A549 (cell line): ENCODE results near the gene RENBP. TPM values are rescaled to one million over a fixed set of nuclear protein-coding genes. Genes with fewer than 3 reads are reported as not detected.

Experiments used
- ATAC-seq, 2 experiments: fragments of 200-7000 bp in 1 of 2; fragments of >200 bp in 1 of 2; cut with Nextera tagmentation in 1 of 2; cut with Tn5 transposase in 1 of 2; 3 replicates each; pipeline versions ENCODE4 v1.8.0 to v1.9.1; 2018 to 2020; ENCODE audit warnings: mild to moderate bottlenecking in 1 of 2, moderate library complexity in 1 of 2
- CTCF ChIA-PET: fragments of 300-600 bp; sonication (Branson Sonifier 250); formaldehyde crosslinking; extraction: SDS; loops from one replicate; lab custom pipeline; 2021; ENCODE audit warnings: antibody characterized with exemption, inconsistent platforms; lab: Yijun Ruan, JAX
- POLR2A ChIA-PET: fragments of 350-600 bp; formaldehyde crosslinking; extraction: SDS; loops from one replicate; lab custom pipeline; 2021; ENCODE audit warnings: antibody characterized with exemption, inconsistent platforms; lab: Yijun Ruan, JAX
- DNase-seq, 2 experiments: peaks; one replicate each; pipeline versions ENCODE4 v3.0.0 to v3.0.0-alpha.2; 2011 to 2016; ENCODE audit warnings: low read depth in 1 of 2, low spot score in 1 of 2
- FAIRE-seq: peaks from 2 replicates; lab custom pipeline; 2011; peaks lifted over from hg19 to GRCh38; lab: Jason Lieb, UNC
- H3K27ac ChIP-seq, 2 experiments: fragments of >200 bp; sonication (Bioruptor Twin); formaldehyde crosslinking; 3 replicates each; pipeline ENCODE4 v1.5.1; 2016 to 2017
- H3K4me1 ChIP-seq: fragments of >200 bp; sonication (Bioruptor Twin); formaldehyde crosslinking; 3 replicates; pipeline ENCODE4 v1.6.1; 2016
- H3K4me2 ChIP-seq: fragments of >200 bp; sonication (Bioruptor Twin); formaldehyde crosslinking; 3 replicates; pipeline ENCODE4 v1.6.1; 2016
- H3K4me3 ChIP-seq: fragments of >200 bp; sonication (Bioruptor Twin); formaldehyde crosslinking; 3 replicates; pipeline ENCODE4 v1.5.1; 2016
- H3K9me3 ChIP-seq: fragments of >200 bp; sonication (Bioruptor Twin); formaldehyde crosslinking; 3 replicates; pipeline ENCODE4 v1.6.1; 2016
- CBX2 ChIP-seq: fragments of 200-600 bp; sonication (generic); IDR thresholded peaks from 2 replicates; pipeline ENCODE4 v1.6.1; 2016; ENCODE audit warnings: low read depth, mild to moderate bottlenecking, borderline replicate concordance
- EP300 ChIP-seq, 2 experiments: fragments of >200 bp; sonication (Bioruptor Twin); formaldehyde crosslinking; IDR thresholded peaks; 2 replicates in 1 of 2; 3 replicates in 1 of 2; pipeline ENCODE4 v1.6.1; 2016 to 2017
- FOSB ChIP-seq: fragments of 250-450 bp; sonication (Bioruptor Pico); IDR thresholded peaks from 2 replicates; pipeline ENCODE4 v1.5.0; 2020; ENCODE audit warnings: mild to moderate bottlenecking, moderate library complexity
- FOSL2 ChIP-seq, 2 experiments: fragments of 450-650 bp in 1 of 2; fragments of >200 bp in 1 of 2; sonication (Bioruptor Twin) in 1 of 2; formaldehyde crosslinking; IDR thresholded peaks; 2 replicates each; pipeline versions ENCODE4 v1.5.0 to v1.6.1; 2016 to 2020; ENCODE audit warnings: mild to moderate bottlenecking in 1 of 2, moderate library complexity in 1 of 2
- HDAC2 ChIP-seq: fragments of 200-600 bp; sonication (generic); IDR thresholded peaks from 2 replicates; pipeline ENCODE4 v1.6.1; 2016
- HOXA7 ChIP-seq: fragments of 250-450 bp; sonication (Bioruptor Pico); IDR thresholded peaks from 2 replicates; pipeline ENCODE4 v1.5.0; 2020; ENCODE audit warnings: mild to moderate bottlenecking, moderate library complexity
- JUNB ChIP-seq: fragments of >200 bp; sonication (Bioruptor Twin); formaldehyde crosslinking; IDR thresholded peaks from 2 replicates; pipeline ENCODE4 v1.6.1; 2016
- NPAS2 ChIP-seq: fragments of 250-450 bp; sonication (Bioruptor Pico); IDR thresholded peaks from 2 replicates; pipeline ENCODE4 v1.8.0; 2022; ENCODE audit warnings: mild to moderate bottlenecking, moderate library complexity, borderline replicate concordance
- NR3C1 ChIP-seq: fragments of >200 bp; sonication (Bioruptor Twin); formaldehyde crosslinking; IDR thresholded peaks from 3 replicates; pipeline ENCODE4 v1.6.1; 2017
- PHF8 ChIP-seq: fragments of 200-600 bp; sonication (generic); IDR thresholded peaks from 2 replicates; pipeline ENCODE4 v1.6.1; 2016; ENCODE audit warnings: low read depth, mild to moderate bottlenecking, antibody characterized with exemption, moderate library complexity, borderline replicate concordance
- RAD21 ChIP-seq, 2 experiments: fragments of >200 bp in 1 of 2; sonication (Bioruptor Twin) in 1 of 2; formaldehyde crosslinking in 1 of 2; IDR thresholded peaks in 1 of 2; conservative IDR thresholded peaks in 1 of 2; 2 replicates in 1 of 2; 3 replicates in 1 of 2; pipeline ENCODE4 v1.6.1; 2012 to 2018; ENCODE audit warnings: inconsistent platforms in 1 of 2
- RCOR1 ChIP-seq: fragments of 150-350 bp; IDR thresholded peaks from 2 replicates; pipeline ENCODE4 v1.6.1; 2014; ENCODE audit warnings: antibody characterized with exemption, low read length, low read depth
- REST ChIP-seq: fragments of 200-600 bp; sonication (generic); IDR thresholded peaks from 2 replicates; pipeline ENCODE4 v1.6.1; 2016; ENCODE audit warnings: antibody characterized with exemption, mild to moderate bottlenecking, moderate library complexity
- RFX5 ChIP-seq: fragments of 450-650 bp; IDR thresholded peaks from 2 replicates; pipeline ENCODE4 v1.7.1; 2014; ENCODE audit warnings: antibody characterized with exemption, mild to moderate bottlenecking, moderate library complexity
- SMC3 ChIP-seq: fragments of >200 bp; sonication (Bioruptor Twin); formaldehyde crosslinking; IDR thresholded peaks from 3 replicates; pipeline ENCODE4 v1.6.1; 2018; ENCODE audit warnings: inconsistent platforms
- SREBF2 ChIP-seq: fragments of 450-650 bp; IDR thresholded peaks from 2 replicates; pipeline ENCODE4 v1.6.1; 2014; ENCODE audit warnings: mild to moderate bottlenecking, moderate library complexity
- USF2 ChIP-seq: fragments of 450-650 bp; IDR thresholded peaks from 2 replicates; pipeline ENCODE4 v1.6.1; 2014; ENCODE audit warnings: antibody characterized with exemption
- ZC3H11A ChIP-seq: fragments of 450-650 bp; IDR thresholded peaks from 2 replicates; pipeline ENCODE4 v1.6.1; 2014; ENCODE audit warnings: antibody characterized with exemption, mild to moderate bottlenecking
- ZSCAN20 ChIP-seq: fragments of 250-450 bp; sonication (Bioruptor Pico); IDR thresholded peaks from 2 replicates; pipeline ENCODE4 v1.8.0; 2022; ENCODE audit warnings: mild to moderate bottlenecking, moderate library complexity
- WGBS: methylation state at CpG from one replicate; pipeline ENCODE4 v1.1.6; 2017; ENCODE audit errors: missing lambda C conversion rate; 5-methylcytosine and 5-hydroxymethylcytosine counted together
- polyA plus RNA-seq, 4 experiments: library from polyadenylated mRNA; depleted of rRNA in 3 of 4; stranded (reverse); fragments of >200 nt; fragmentation: RNase III in 1 of 4; extraction: RNeasy Plus Mini Kit Qiagen cat#74134 plus additional on column Dnase treatment in 1 of 4; gene quantifications; 2 replicates in 3 of 4; 3 replicates in 1 of 4; pipeline ENCODE4 v1.2.3, GENCODE V29; 2011 to 2017

RENBP gene
- polyA plus RNA-seq, 2 of the 4 experiments (the other 2 are of a cell fraction): not detected

GRCh38 chrX:153938226-153938786, 6.1 kb downstream of the RENBP start:
- no peak overlapping the region for H3K27ac ChIP-seq
- H3K4me2 ChIP-seq: no peak overlapping the region
- ChIA-PET POLR2A (no interaction called here), CTCF (interaction anchor here (0.6 to 25.1 kb wide), 5 partner anchors 7 to 175 kb away, joined by 3 to 363 read pairs (median 4); partner anchors contain the start of genes ARHGAP4, NAA10 and RENBP)
- TF ChIP-seq ZSCAN20 (CRISPR knock-in tag) (no peak), NR3C1 (no peak), RCOR1 (no peak), RFX5 (no peak), SMC3 (no peak), FOSB (CRISPR knock-in tag) (no peak), HOXA7 (no peak), JUNB (no peak), SREBF2 (no peak), CBX2 (no peak), PHF8 (no peak), EP300 (IDR thresholded peaks at IDR 0.05) (no peak), FOSL2 (IDR thresholded peaks at IDR 0.05) (no peak), FOSL2 (CRISPR knock-in tag; IDR thresholded peaks at IDR 0.05) (no peak), NPAS2 (CRISPR knock-in tag) (no peak), HDAC2 (no peak), USF2 (no peak), RAD21 (conservative IDR thresholded peaks at IDR 0.05 in 1 of 2, IDR thresholded peaks at IDR 0.05 in 1 of 2) (no peak), REST (no peak)
- ATAC-seq (no peak), FAIRE-seq (peak; percentile 86), DNase-seq (no peak)
- 68% methylated on average over 10 of the region's 10 CpGs for WGBS
- H3K9me3 ChIP-seq: no peaks in the 10 kb centered on the region
- H3K4me1 ChIP-seq: peaks cover 5% of the 10 kb centered on the region; the same call in 1 of the 3 replicates
- no peak overlapping the region for H3K4me3 ChIP-seq

- Histone ChIP-seq H3K4me2 (no peak overlapping the region), H3K27ac (no peak overlapping the region)
- TF ChIP-seq ZC3H11A: peak; percentile 87
- no peak for TF ChIP-seq HDAC2
- TF ChIP-seq, all 56 proteins: peak for 1
- H3K4me3 ChIP-seq: no peak overlapping the region
- FAIRE-seq (no peak), DNase-seq (no peak), ATAC-seq (no peak)
- peaks cover 9% of the 10 kb centered on the region; the same call in 1 of the 3 replicates for H3K4me1 ChIP-seq
- POLR2A ChIA-PET: interaction anchor here (1.5 kb wide), 1 partner anchor 9 kb away, joined by 6 read pairs; no protein-coding TSS in a partner anchor
- CTCF ChIA-PET: interaction anchor here (17.9 to 25.1 kb wide), 2 partner anchors 8 kb away, joined by 363 read pairs; partner anchors contain the start of genes ARHGAP4, NAA10 and RENBP
- H3K9me3 ChIP-seq: no peaks in the 10 kb centered on the region
- WGBS: 92% methylated on average over 3 of the region's 3 CpGs
These were observed 7.4 kb downstream of the RENBP start for GRCh38 chrX:153937056-153937455.
